Measurements from ENCODE around the gene MBD2. TPM values are rescaled to one million over a fixed set of nuclear protein-coding genes. Genes with fewer than 3 reads are reported as not detected.

Gene MBD2
- total RNA-seq, 1 donor from 2014 or later, result 43.0 TPM

GRCh38 chr18:54181856-54182602 lies 42.4 kb downstream of the MBD2 start:
- Histone ChIP-seq H3K4me3 (no peak overlapping the region), H3K36me3 (peaks cover 0 to 1% of the 10 kb centered on the region in 2 donors), H3K4me1 (no peaks in the 10 kb centered on the region), H3K9me3 (no peaks in the 10 kb centered on the region), H3K27ac (no peak overlapping the region), H3K27me3 (no peaks in the 10 kb centered on the region)
- no peak for DNase-seq (ENCODE audit: extremely low spot score in 2 of 2)
- intact Hi-C loops (cut with DNase I), result no loop called here
- TF ChIP-seq, protein P1, sequence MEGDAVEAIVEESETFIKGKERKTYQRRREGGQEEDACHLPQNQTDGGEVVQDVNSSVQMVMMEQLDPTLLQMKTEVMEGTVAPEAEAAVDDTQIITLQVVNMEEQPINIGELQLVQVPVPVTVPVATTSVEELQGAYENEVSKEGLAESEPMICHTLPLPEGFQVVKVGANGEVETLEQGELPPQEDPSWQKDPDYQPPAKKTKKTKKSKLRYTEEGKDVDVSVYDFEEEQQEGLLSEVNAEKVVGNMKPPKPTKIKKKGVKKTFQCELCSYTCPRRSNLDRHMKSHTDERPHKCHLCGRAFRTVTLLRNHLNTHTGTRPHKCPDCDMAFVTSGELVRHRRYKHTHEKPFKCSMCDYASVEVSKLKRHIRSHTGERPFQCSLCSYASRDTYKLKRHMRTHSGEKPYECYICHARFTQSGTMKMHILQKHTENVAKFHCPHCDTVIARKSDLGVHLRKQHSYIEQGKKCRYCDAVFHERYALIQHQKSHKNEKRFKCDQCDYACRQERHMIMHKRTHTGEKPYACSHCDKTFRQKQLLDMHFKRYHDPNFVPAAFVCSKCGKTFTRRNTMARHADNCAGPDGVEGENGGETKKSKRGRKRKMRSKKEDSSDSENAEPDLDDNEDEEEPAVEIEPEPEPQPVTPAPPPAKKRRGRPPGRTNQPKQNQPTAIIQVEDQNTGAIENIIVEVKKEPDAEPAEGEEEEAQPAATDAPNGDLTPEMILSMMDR (IDR thresholded peaks at IDR 0.05), result no peak
- no peak for TF ChIP-seq POLR2A (IDR thresholded peaks at IDR 0.05)
- no peak for TF ChIP-seq POLR2AphosphoS5 (IDR thresholded peaks at IDR 0.05; ENCODE audit: insufficient read depth in 1 of 2, low read depth in 1 of 2)

DNA sequence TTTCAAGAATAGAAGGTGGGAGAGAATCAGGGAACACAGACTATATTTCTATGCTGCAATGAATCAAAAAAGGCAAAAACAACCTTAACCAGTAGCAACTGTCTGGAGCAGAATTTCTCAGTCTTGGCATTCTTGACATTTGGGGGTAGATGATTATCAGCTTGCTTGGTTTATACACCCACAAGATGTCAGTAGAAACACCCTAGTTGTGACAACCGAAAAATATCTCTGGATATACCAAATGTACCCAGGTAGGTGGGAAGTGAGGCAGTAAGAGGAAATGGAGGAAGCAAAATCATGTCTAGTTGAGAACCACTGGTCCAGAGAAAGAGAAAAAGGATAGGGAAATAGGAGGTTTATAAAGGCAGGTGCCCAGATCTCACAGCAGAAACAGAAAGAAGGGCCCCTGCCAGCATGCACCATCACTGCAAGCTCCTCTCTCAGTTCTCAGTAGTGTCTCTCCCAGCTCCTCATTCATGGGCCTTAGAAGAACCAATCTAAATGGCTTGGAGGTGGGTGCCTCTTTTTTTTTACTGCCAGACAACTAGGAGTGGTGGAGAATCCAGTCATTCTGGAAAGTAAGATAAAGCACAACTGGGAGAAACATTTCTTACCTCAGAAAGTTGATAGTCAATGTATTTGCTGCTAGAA lies 50.4 kb downstream of the MBD2 start:
- Histone ChIP-seq H3K36me3 (no peaks in the 10 kb centered on the region), H3K4me3 (no peak overlapping the region), H3K27ac (no peak overlapping the region), H3K4me1 (no peaks in the 10 kb centered on the region), H3K9me3 (no peaks in the 10 kb centered on the region), H3K27me3 (no peaks in the 10 kb centered on the region)
- DNase-seq (ENCODE audit: extremely low spot score in 2 of 2), result no peak
- TF ChIP-seq, protein P1 (IDR thresholded peaks at IDR 0.05), result no peak
- TF ChIP-seq POLR2A (IDR thresholded peaks at IDR 0.05) (no peak), POLR2AphosphoS5 (IDR thresholded peaks at IDR 0.05; ENCODE audit: insufficient read depth in 1 of 2, low read depth in 1 of 2) (no peak)
- intact Hi-C loops (cut with DNase I), result no loop called here

DNA sequence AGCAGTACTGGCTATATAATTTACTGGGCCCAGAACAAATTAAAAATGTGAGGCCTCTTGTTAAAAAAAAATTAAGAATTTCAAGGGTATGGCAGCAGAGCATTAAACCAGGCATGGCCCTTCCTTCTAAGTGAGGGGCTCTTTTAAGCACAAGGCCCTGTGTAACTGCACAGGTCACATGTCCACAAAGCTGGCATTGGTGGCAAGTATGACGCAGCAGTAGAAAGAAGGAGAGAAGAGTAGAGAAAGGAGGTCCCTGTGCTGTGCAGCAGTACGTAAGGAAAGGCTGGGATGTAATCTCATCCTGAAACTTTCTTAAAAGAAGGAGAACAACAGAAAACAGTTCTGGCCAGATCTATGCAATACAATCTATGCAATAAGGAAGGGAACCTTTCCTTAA lies 51.2 kb downstream of the MBD2 start:
- H3K36me3 ChIP-seq, result no peaks in the 10 kb centered on the region

GRCh38 chr18:54169431-54170403 lies 54.8 kb downstream of the MBD2 start:
- Histone ChIP-seq H3K4me1 (no peaks in the 10 kb centered on the region), H3K36me3 (no peaks in the 10 kb centered on the region)
- intact Hi-C loops (cut with DNase I), result loop anchor here (5.0 kb wide), 1 partner anchor 123 kb away; no protein-coding TSS in a partner anchor

More for the DNA sequence above, 51.2 kb downstream of the MBD2 start:
- Histone ChIP-seq H3K27me3 (no peaks in the 10 kb centered on the region), H3K27ac (no peak overlapping the region), H3K4me1 (no peaks in the 10 kb centered on the region), H3K4me3 (no peak overlapping the region), H3K9me3 (no peaks in the 10 kb centered on the region)
- intact Hi-C loops (cut with DNase I), result no loop called here
- TF ChIP-seq POLR2AphosphoS5 (IDR thresholded peaks at IDR 0.05; ENCODE audit: insufficient read depth in 1 of 2, low read depth in 1 of 2), result no peak
- TF ChIP-seq, protein P1 (IDR thresholded peaks at IDR 0.05), result no peak
- TF ChIP-seq POLR2A (IDR thresholded peaks at IDR 0.05), result no peak
- no peak for DNase-seq (ENCODE audit: extremely low spot score in 2 of 2)

More at GRCh38 chr18:54169431-54170403, 54.8 kb downstream of the MBD2 start:
- TF ChIP-seq, protein P1 (IDR thresholded peaks at IDR 0.05), result no peak
- no peak for TF ChIP-seq POLR2AphosphoS5 (IDR thresholded peaks at IDR 0.05; ENCODE audit: insufficient read depth in 1 of 2, low read depth in 1 of 2)
- TF ChIP-seq POLR2A (IDR thresholded peaks at IDR 0.05), result no peak
- Histone ChIP-seq H3K9me3 (no peaks in the 10 kb centered on the region), H3K4me3 (no peak overlapping the region), H3K27me3 (no peaks in the 10 kb centered on the region), H3K27ac (no peak overlapping the region)
- no peak for DNase-seq (ENCODE audit: extremely low spot score in 2 of 2)

Data from vagina (tissue), 2 donors.